ENCODE results near the gene PARD3B. TPM values are rescaled to one million over a fixed set of nuclear protein-coding genes. Genes with fewer than 3 reads are reported as not detected.

The PARD3B gene
- total and polyA plus RNA-seq, 2 of the 8 experiments (the other 6 are each of a cell fraction or from before 2014, with no cell fraction given) = 1.2 to 5.7 TPM

GRCh38 chr2:204881655-204882054 is 336.4 kb downstream of the PARD3B start (continued):
- TF ChIP-seq HDAC6 (IDR thresholded peaks at IDR 0.05; ENCODE audit: low read depth, low read length) (no peak), CREB1 (IDR thresholded peaks at IDR 0.05) (no peak), NRF1 (IDR thresholded peaks at IDR 0.05; ENCODE audit: low read depth, low read length) (no peak), SIX5 (IDR thresholded peaks at IDR 0.05; ENCODE audit: low read depth, low read length) (no peak), CTCF (IDR thresholded peaks at IDR 0.05; ENCODE audit: control extremely low read depth in 1 of 3, insufficient read depth in 1 of 3, low read depth in 1 of 3, low read length in 3 of 3) (no peak)

All from H1 (cell line).